ENCODE data around the gene BFAR. TPM values are rescaled to one million over a fixed set of nuclear protein-coding genes. Genes with fewer than 3 reads are reported as not detected.

The BFAR gene
- 10 to 100 TPM; 45.8 to 62.2 (median 55.6) TPM for total RNA-seq
- 55.0 TPM for total RNA-seq (2013)

- peaks cover 44 to 59% of the 10 kb centered on the region in 2 donors for H3K4me1 Mint-ChIP-seq
- intact Hi-C loops (cut with micrococcal nuclease): loop anchor here (5.0 kb wide), 1 partner anchor 711 kb away; the partner anchor contains the start of gene ERCC4
Observed at GRCh38 chr16:14632693-14633569, at the start of gene BFAR. TSS of gene BFAR (plus strand) at chr16:14632951. CDS start at chr16:14644347, 11,396 bp downstream.

GRCh38 chr16:14585287-14585686, 47.5 kb upstream of the BFAR start:
- Mint-ChIP-seq H3K27me3 (ENCODE audit: low read depth in 2 of 2) (no peaks in the 10 kb centered on the region), H3K9me3 (no peaks in the 10 kb centered on the region), H3K4me3 (no peak overlapping the region), H3K4me1 (peaks cover 12% of the 10 kb centered on the region in 2 donors), H3K27ac (peak overlapping the region in 1 of 2 donors; percentile 35), H3K36me3 (peaks cover 8% of the 10 kb centered on the region)
- WGBS (ENCODE audit: insufficient coverage): 80% methylated on average over 3 of the region's 3 CpGs
- TF ChIP-seq CTCF (IDR thresholded peaks at IDR 0.05): no peak
- DNase-seq: no peak
- intact Hi-C loops (cut with micrococcal nuclease): no loop called here
- no peaks in the 10 kb centered on the region for H3K27me3 ChIP-seq (ENCODE audit: control insufficient read depth, insufficient read depth, low read length)
- no peak overlapping the region for H3K4me3 ChIP-seq (ENCODE audit: low read length)
- no peak for ATAC-seq
- H3K27ac ChIP-seq (ENCODE audit: low read length): no peak overlapping the region
- H3K36me3 ChIP-seq (ENCODE audit: control insufficient read depth, insufficient read depth, low read length): peaks cover 64% of the 10 kb centered on the region
- H3K9me3 ChIP-seq (ENCODE audit: control insufficient read depth, insufficient read depth, low read length): no peaks in the 10 kb centered on the region
- H3K4me1 ChIP-seq (ENCODE audit: control insufficient read depth, insufficient read depth, low read length): no peaks in the 10 kb centered on the region

More at GRCh38 chr16:14632693-14633569, at the start of gene BFAR:
- no peak for TF ChIP-seq CTCF (IDR thresholded peaks at IDR 0.05)
- peak within 1 kb of the TSS; percentile 90 for H3K4me3 ChIP-seq (ENCODE audit: low read length)
- Mint-ChIP-seq H3K27me3 (ENCODE audit: low read depth in 2 of 2) (no peaks in the 10 kb centered on the region), H3K27ac (peak within 1 kb of the TSS; percentile 98 to 99), H3K4me3 (peak within 1 kb of the TSS; percentile 98), H3K9me3 (peaks cover 3 to 4% of the 10 kb centered on the region in 2 donors), H3K36me3 (no peaks in the 10 kb centered on the region)
- H3K36me3 ChIP-seq (ENCODE audit: control insufficient read depth, insufficient read depth, low read length): peaks cover 3% of the 10 kb centered on the region
- peaks cover 47% of the 10 kb centered on the region for H3K4me1 ChIP-seq (ENCODE audit: control insufficient read depth, insufficient read depth, low read length)
- no peaks in the 10 kb centered on the region for H3K27me3 ChIP-seq (ENCODE audit: control insufficient read depth, insufficient read depth, low read length)
- ATAC-seq (peak; percentile 73 to 88 (median 75)), DNase-seq (peak; percentile 99)
- WGBS (ENCODE audit: insufficient coverage): under 1% methylated on average over 69 of the region's 69 CpGs
- H3K9me3 ChIP-seq (ENCODE audit: control insufficient read depth, insufficient read depth, low read length): no peaks in the 10 kb centered on the region
- peak within 1 kb of the TSS; percentile 92 for H3K27ac ChIP-seq (ENCODE audit: low read length)

GRCh38 chr16:14586637-14587305, 46.0 kb upstream of the BFAR start:
- ATAC-seq (no peak), DNase-seq (no peak)
- Mint-ChIP-seq H3K4me3 (no peak overlapping the region), H3K27me3 (ENCODE audit: low read depth in 2 of 2) (no peaks in the 10 kb centered on the region), H3K9me3 (no peaks in the 10 kb centered on the region), H3K4me1 (peaks cover 12% of the 10 kb centered on the region in 2 donors), H3K27ac (peak overlapping the region; percentile 27 to 45), H3K36me3 (peaks cover 8% of the 10 kb centered on the region)
- no peaks in the 10 kb centered on the region for H3K9me3 ChIP-seq (ENCODE audit: control insufficient read depth, insufficient read depth, low read length)
- TF ChIP-seq CTCF (IDR thresholded peaks at IDR 0.05): no peak
- H3K27me3 ChIP-seq (ENCODE audit: control insufficient read depth, insufficient read depth, low read length): no peaks in the 10 kb centered on the region
- no peak overlapping the region for H3K27ac ChIP-seq (ENCODE audit: low read length)
- intact Hi-C loops (cut with micrococcal nuclease): no loop called here
- H3K36me3 ChIP-seq (ENCODE audit: control insufficient read depth, insufficient read depth, low read length): peaks cover 64% of the 10 kb centered on the region
- H3K4me3 ChIP-seq (ENCODE audit: low read length): no peak overlapping the region
- 74% methylated on average over 3 of the region's 3 CpGs for WGBS (ENCODE audit: insufficient coverage)
- H3K4me1 ChIP-seq (ENCODE audit: control insufficient read depth, insufficient read depth, low read length): no peaks in the 10 kb centered on the region
